ENCODE measurements around the gene HELZ2. TPM values are rescaled to one million over a fixed set of nuclear protein-coding genes. Genes with fewer than 3 reads are reported as not detected.
A peak's percentile ranks its signal among the peaks of the same experiment; 100 is the strongest.

Gene HELZ2
- total and polyA plus RNA-seq, 2 donors from 2014 or later, result 3.2 to 40.7 TPM

DNA sequence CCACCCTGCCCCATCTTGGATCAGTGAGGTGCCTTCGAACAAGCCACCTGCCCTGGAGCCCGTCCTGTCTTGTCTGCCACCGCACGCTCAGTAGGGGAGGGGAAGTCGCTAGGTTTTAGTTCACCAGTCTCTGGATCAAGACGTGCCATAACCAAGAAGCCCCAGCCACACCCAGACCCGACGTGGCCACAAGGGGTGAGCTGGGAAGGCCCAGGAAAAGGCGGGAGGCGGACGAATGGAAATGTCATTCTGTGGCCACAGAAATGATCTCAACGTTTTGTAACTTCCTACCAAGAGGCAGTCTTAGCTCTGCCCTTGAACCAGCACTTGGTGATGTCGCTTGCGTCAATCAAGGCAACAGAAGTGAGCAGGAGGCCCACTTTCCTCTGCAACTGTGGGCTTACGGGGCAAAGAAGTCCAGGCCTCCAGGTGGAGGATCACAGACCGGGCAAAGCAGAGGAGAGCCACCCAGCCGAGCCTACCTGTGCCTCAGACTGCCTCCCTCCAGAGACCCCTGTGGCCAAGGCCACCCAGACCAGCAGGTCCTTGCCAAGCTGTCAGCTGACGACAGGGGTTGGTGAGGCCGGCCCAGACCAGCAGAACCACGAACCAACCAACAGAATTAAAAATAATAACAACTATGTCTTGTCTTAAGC lies 38.4 kb upstream of the HELZ2 start:
- Histone ChIP-seq H3K9me3 (ENCODE audit: control insufficient read depth in 2 of 3, insufficient read depth in 1 of 3, low read length in 3 of 3) (no peaks in the 10 kb centered on the region), H3K27me3 (ENCODE audit: control insufficient read depth, insufficient read depth, low read length) (no peaks in the 10 kb centered on the region), H3K27ac (ENCODE audit: low read depth in 2 of 2, low read length in 2 of 2) (no peak overlapping the region), H3K9ac (ENCODE audit: low read length in 3 of 3) (no peak overlapping the region), H3K36me3 (ENCODE audit: control insufficient read depth in 2 of 3, insufficient read depth in 3 of 3, low read length in 3 of 3) (peaks cover 0 to 5% (median 3%) of the 10 kb centered on the region in 3 donors), H3K4me3 (ENCODE audit: low read length in 3 of 3) (no peak overlapping the region), H3K4me1 (ENCODE audit: control insufficient read depth in 2 of 3, insufficient read depth in 2 of 3, low read depth in 1 of 3, low read length in 3 of 3) (no peaks in the 10 kb centered on the region)
- FAIRE-seq, result no peak
- peak in 1 of 5 donors; percentile 55 for DNase-seq
- intact Hi-C loops (cut with DNase I), result no loop called here
- TF ChIP-seq, protein P1, sequence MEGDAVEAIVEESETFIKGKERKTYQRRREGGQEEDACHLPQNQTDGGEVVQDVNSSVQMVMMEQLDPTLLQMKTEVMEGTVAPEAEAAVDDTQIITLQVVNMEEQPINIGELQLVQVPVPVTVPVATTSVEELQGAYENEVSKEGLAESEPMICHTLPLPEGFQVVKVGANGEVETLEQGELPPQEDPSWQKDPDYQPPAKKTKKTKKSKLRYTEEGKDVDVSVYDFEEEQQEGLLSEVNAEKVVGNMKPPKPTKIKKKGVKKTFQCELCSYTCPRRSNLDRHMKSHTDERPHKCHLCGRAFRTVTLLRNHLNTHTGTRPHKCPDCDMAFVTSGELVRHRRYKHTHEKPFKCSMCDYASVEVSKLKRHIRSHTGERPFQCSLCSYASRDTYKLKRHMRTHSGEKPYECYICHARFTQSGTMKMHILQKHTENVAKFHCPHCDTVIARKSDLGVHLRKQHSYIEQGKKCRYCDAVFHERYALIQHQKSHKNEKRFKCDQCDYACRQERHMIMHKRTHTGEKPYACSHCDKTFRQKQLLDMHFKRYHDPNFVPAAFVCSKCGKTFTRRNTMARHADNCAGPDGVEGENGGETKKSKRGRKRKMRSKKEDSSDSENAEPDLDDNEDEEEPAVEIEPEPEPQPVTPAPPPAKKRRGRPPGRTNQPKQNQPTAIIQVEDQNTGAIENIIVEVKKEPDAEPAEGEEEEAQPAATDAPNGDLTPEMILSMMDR (IDR thresholded peaks at IDR 0.05; ENCODE audit: borderline replicate concordance, extremely low read depth, insufficient read depth), result no peak

DNA sequence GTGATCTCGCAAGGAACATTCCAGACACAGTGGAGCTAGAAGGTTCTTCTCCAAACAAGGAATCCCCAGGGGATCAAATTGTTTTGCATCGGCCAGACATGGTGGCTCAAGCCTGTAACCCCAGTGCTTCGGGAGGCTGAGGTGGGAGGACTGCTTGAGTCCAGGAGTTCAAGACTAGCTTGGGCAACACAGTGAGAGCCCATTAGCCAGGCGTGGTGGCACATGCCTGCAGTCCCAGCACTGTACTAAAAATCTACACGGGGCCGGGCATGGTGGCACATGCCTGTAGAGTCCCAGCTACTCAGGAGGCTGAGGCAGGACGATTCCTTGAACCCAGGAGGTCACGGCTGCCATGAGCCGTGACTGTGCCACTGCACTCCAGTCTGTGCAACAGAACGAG lies 37.6 kb upstream of the HELZ2 start:
- H3K4me1 ChIP-seq (ENCODE audit: control insufficient read depth in 2 of 3, insufficient read depth in 2 of 3, low read depth in 1 of 3, low read length in 3 of 3), result no peaks in the 10 kb centered on the region
- FAIRE-seq (no peak), DNase-seq (peak in 1 of 5 donors; percentile 56)
- intact Hi-C loops (cut with DNase I), result no loop called here
- no peak overlapping the region for H3K9ac ChIP-seq (ENCODE audit: low read length in 3 of 3)
- no peak overlapping the region for H3K27ac ChIP-seq (ENCODE audit: low read depth in 2 of 2, low read length in 2 of 2)
- H3K9me3 ChIP-seq (ENCODE audit: control insufficient read depth in 2 of 3, insufficient read depth in 1 of 3, low read length in 3 of 3), result no peaks in the 10 kb centered on the region
- H3K36me3 ChIP-seq (ENCODE audit: control insufficient read depth in 2 of 3, insufficient read depth in 3 of 3, low read length in 3 of 3), result peaks cover 0 to 3% (median 3%) of the 10 kb centered on the region in 3 donors
- TF ChIP-seq, protein P1 (IDR thresholded peaks at IDR 0.05; ENCODE audit: borderline replicate concordance, extremely low read depth, insufficient read depth), result no peak
- H3K27me3 ChIP-seq (ENCODE audit: control insufficient read depth, insufficient read depth, low read length), result no peaks in the 10 kb centered on the region
- no peak overlapping the region for H3K4me3 ChIP-seq (ENCODE audit: low read length in 3 of 3)

DNA sequence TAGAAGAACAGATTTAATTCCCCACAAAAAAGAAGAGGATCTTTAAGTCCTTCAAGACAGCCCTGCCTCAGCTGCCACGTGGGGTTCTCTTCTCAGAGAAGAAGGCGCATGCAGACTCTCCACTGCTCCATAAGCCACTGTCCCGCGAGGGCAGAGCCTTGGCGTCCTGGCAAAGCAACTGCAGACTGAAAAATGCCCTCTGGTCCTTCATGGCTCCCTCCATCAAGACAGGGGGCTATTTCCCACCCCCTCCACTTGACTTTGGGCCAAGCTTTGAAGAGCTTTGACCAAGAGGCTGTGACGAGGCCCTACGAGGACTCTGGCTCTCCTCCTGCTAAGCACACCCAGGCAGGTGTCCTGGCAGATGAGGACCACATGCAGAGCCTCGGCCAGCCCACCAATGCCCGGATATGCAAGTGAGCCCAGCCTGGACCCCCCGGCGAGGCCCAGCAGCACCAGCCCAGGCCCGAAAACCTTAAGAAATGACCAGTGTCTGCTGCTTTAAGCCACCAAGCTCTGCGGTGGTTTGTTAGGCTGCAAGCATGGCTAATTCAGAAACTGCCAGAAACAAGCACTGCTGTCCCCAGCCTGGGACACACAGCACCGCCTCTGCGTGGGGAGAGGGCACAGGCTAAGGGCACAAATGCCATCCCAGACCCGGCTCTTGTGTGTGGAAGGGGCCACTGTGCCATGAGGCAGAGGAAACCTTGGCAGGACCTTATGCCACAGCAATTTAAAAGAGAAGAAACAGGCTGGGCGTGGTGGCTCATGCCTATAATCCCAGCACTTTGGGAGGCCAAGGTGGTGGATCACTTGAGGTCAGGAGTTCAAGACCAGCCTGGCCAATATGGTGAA lies 36.8 kb upstream of the HELZ2 start:
- H3K4me1 ChIP-seq (ENCODE audit: control insufficient read depth in 2 of 3, insufficient read depth in 2 of 3, low read depth in 1 of 3, low read length in 3 of 3), result no peaks in the 10 kb centered on the region
- H3K27me3 ChIP-seq (ENCODE audit: control insufficient read depth, insufficient read depth, low read length), result no peaks in the 10 kb centered on the region
- no peak overlapping the region for H3K27ac ChIP-seq (ENCODE audit: low read depth in 2 of 2, low read length in 2 of 2)
- intact Hi-C loops (cut with DNase I), result no loop called here
- FAIRE-seq (no peak), DNase-seq (peak in 1 of 5 donors; percentile 68)
- TF ChIP-seq, protein P1 (IDR thresholded peaks at IDR 0.05; ENCODE audit: borderline replicate concordance, extremely low read depth, insufficient read depth), result no peak
- no peak overlapping the region for H3K9ac ChIP-seq (ENCODE audit: low read length in 3 of 3)
- H3K9me3 ChIP-seq (ENCODE audit: control insufficient read depth in 2 of 3, insufficient read depth in 1 of 3, low read length in 3 of 3), result no peaks in the 10 kb centered on the region
- peaks cover 0 to 3% (median 0%) of the 10 kb centered on the region in 3 donors for H3K36me3 ChIP-seq (ENCODE audit: control insufficient read depth in 2 of 3, insufficient read depth in 3 of 3, low read length in 3 of 3)
- H3K4me3 ChIP-seq (ENCODE audit: low read length in 3 of 3), result no peak overlapping the region
